Measurements from ENCODE around the gene INSIG1.

DNA sequence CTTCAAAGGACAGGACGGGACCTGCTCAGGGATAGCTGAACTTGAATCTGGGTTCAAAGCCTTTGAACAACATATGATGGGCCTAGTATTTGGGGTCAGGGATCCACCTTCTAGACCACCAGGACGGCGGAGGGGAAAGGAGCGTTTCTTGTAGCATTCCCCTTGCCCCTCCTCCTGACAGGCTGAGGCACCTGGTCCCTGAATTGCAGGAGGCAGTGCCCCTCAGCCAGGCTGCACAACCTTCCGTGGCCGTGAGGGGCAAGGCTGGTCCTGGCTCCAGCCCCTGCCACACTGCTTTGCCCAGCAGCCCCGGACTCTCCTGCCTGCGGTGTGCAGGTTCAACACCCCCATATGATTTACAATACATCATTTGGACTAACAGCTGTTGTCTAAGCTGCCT is 58.1 kb downstream of the INSIG1 start:
- TF ChIP-seq POLR2AphosphoS5 (IDR thresholded peaks at IDR 0.05; ENCODE audit: low read depth, low read length) (no peak), SIN3A (IDR thresholded peaks at IDR 0.05; ENCODE audit: borderline replicate concordance, insufficient read depth, low read depth, low read length) (no peak)
- TF ChIP-seq, protein P1, sequence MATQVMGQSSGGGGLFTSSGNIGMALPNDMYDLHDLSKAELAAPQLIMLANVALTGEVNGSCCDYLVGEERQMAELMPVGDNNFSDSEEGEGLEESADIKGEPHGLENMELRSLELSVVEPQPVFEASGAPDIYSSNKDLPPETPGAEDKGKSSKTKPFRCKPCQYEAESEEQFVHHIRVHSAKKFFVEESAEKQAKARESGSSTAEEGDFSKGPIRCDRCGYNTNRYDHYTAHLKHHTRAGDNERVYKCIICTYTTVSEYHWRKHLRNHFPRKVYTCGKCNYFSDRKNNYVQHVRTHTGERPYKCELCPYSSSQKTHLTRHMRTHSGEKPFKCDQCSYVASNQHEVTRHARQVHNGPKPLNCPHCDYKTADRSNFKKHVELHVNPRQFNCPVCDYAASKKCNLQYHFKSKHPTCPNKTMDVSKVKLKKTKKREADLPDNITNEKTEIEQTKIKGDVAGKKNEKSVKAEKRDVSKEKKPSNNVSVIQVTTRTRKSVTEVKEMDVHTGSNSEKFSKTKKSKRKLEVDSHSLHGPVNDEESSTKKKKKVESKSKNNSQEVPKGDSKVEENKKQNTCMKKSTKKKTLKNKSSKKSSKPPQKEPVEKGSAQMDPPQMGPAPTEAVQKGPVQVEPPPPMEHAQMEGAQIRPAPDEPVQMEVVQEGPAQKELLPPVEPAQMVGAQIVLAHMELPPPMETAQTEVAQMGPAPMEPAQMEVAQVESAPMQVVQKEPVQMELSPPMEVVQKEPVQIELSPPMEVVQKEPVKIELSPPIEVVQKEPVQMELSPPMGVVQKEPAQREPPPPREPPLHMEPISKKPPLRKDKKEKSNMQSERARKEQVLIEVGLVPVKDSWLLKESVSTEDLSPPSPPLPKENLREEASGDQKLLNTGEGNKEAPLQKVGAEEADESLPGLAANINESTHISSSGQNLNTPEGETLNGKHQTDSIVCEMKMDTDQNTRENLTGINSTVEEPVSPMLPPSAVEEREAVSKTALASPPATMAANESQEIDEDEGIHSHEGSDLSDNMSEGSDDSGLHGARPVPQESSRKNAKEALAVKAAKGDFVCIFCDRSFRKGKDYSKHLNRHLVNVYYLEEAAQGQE (IDR thresholded peaks at IDR 0.05; ENCODE audit: insufficient read depth in 1 of 2, low read depth in 2 of 2, low read length in 1 of 2), result no peak
- TF ChIP-seq, protein P2, sequence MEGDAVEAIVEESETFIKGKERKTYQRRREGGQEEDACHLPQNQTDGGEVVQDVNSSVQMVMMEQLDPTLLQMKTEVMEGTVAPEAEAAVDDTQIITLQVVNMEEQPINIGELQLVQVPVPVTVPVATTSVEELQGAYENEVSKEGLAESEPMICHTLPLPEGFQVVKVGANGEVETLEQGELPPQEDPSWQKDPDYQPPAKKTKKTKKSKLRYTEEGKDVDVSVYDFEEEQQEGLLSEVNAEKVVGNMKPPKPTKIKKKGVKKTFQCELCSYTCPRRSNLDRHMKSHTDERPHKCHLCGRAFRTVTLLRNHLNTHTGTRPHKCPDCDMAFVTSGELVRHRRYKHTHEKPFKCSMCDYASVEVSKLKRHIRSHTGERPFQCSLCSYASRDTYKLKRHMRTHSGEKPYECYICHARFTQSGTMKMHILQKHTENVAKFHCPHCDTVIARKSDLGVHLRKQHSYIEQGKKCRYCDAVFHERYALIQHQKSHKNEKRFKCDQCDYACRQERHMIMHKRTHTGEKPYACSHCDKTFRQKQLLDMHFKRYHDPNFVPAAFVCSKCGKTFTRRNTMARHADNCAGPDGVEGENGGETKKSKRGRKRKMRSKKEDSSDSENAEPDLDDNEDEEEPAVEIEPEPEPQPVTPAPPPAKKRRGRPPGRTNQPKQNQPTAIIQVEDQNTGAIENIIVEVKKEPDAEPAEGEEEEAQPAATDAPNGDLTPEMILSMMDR (IDR thresholded peaks at IDR 0.05), result no peak
